ENCODE results near the gene EEA1. TPM values are rescaled to one million over a fixed set of nuclear protein-coding genes. Genes with fewer than 3 reads are reported as not detected.
"Not testable (repeated sequence)": the region's sequence is repeated elsewhere in the genome, so short reads cannot be mapped to it uniquely, and the experiment has no call there.

The EEA1 gene
- total RNA-seq, 6 donors from 2014 or later = 10.2 to 33.5 (median 22.8) TPM

GRCh38 chr12:92759634-92760268 is 169.3 kb downstream of the EEA1 start:
- ATAC-seq (ENCODE audit: low FRiP score in 2 of 2) (peak in 1 of 2 donors; percentile 82), DNase-seq (no peak)
- TF ChIP-seq POLR2A (IDR thresholded peaks at IDR 0.05) (no peak), POLR2AphosphoS5 (IDR thresholded peaks at IDR 0.05) (no peak), EP300 (IDR thresholded peaks at IDR 0.05) (no peak)
- TF ChIP-seq, protein P1, sequence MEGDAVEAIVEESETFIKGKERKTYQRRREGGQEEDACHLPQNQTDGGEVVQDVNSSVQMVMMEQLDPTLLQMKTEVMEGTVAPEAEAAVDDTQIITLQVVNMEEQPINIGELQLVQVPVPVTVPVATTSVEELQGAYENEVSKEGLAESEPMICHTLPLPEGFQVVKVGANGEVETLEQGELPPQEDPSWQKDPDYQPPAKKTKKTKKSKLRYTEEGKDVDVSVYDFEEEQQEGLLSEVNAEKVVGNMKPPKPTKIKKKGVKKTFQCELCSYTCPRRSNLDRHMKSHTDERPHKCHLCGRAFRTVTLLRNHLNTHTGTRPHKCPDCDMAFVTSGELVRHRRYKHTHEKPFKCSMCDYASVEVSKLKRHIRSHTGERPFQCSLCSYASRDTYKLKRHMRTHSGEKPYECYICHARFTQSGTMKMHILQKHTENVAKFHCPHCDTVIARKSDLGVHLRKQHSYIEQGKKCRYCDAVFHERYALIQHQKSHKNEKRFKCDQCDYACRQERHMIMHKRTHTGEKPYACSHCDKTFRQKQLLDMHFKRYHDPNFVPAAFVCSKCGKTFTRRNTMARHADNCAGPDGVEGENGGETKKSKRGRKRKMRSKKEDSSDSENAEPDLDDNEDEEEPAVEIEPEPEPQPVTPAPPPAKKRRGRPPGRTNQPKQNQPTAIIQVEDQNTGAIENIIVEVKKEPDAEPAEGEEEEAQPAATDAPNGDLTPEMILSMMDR (IDR thresholded peaks at IDR 0.05) = no peak
- WGBS, 2 donors = 83 to 89% methylated on average over 3 of the region's 3 CpGs
- no peak overlapping the region for H3K27ac ChIP-seq
- no peaks in the 10 kb centered on the region for H3K9me3 ChIP-seq
- no peak overlapping the region for H3K4me3 ChIP-seq
- H3K27me3 ChIP-seq = no peaks in the 10 kb centered on the region
- H3K4me1 ChIP-seq = no peaks in the 10 kb centered on the region
- H3K36me3 ChIP-seq = no peaks in the 10 kb centered on the region

GRCh38 chr12:92757597-92758121 is 171.4 kb downstream of the EEA1 start:
- TF ChIP-seq, protein P1 (IDR thresholded peaks at IDR 0.05) = no peak
- TF ChIP-seq POLR2AphosphoS5 (IDR thresholded peaks at IDR 0.05) (no peak), POLR2A (IDR thresholded peaks at IDR 0.05) (no peak), EP300 (IDR thresholded peaks at IDR 0.05) (no peak)
- Histone ChIP-seq H3K27ac (no peak overlapping the region), H3K4me3 (no peak overlapping the region), H3K4me1 (no peaks in the 10 kb centered on the region), H3K27me3 (no peaks in the 10 kb centered on the region), H3K9me3 (no peaks in the 10 kb centered on the region), H3K36me3 (no peaks in the 10 kb centered on the region)
- ATAC-seq (ENCODE audit: low FRiP score in 2 of 2) (no peak), DNase-seq (no peak)
- whole genome bisulfite sequencing, 2 donors = 71 to 77% methylated on average over 5 of the region's 5 CpGs

- Histone ChIP-seq H3K9me3 (no peaks in the 10 kb centered on the region), H3K27ac (no peak overlapping the region), H3K27me3 (no peaks in the 10 kb centered on the region), H3K36me3 (no peaks in the 10 kb centered on the region), H3K4me3 (no peak overlapping the region), H3K4me1 (no peaks in the 10 kb centered on the region)
- no peak for DNase-seq
- no peak for ATAC-seq (ENCODE audit: low FRiP score in 2 of 2)
- TF ChIP-seq POLR2AphosphoS5 (IDR thresholded peaks at IDR 0.05) = no peak
- no peak for TF ChIP-seq POLR2A (IDR thresholded peaks at IDR 0.05)
- TF ChIP-seq EP300 (IDR thresholded peaks at IDR 0.05) = no peak
- TF ChIP-seq, protein P1 (IDR thresholded peaks at IDR 0.05) = no peak
- WGBS, 2 donors = 76% methylated on average over 3 of the region's 3 CpGs
Observed at GRCh38 chr12:92756898-92757596, 172.0 kb downstream of the EEA1 start.

DNA sequence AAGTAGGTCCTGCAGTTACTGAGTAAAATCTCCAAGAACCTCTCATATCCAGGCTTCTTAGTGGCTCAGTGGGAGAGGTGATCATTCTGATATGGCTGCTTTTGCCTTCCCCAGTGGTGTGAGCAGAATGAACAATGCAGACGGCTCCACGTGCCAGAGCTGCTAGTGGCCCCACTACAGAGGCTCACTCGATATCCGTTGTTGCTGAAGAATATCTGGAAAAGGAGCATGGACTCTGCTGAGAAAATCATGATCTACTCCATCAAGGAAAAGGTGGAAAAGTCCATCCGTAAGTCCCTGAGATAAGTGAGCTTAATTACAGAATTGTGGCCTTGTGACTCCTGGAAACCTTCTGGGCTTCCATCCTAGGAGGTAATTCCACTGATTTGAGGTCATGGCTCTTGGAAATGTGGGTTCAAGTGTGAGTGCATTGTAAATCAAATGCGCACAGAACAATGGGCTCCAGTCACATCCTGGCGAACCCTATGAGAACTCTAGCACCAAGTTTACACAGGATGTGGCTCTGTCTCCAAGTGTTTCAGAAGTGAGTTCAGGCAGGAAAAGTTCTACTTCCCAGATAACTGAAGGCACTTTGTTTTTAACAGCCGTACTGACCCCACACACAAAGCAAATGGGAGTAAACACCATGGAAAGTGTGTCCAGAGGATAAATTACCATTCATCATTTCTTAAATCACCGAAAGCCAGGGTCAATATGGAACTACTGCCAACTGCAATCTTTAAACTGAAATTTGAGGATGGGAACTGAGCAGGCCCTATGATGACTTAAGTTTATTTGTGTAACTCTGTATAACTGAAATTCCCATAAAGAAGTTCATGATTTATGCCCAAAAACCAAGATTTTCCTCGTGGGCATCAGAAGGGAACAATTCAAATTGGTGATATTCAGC is 174.9 kb downstream of the EEA1 start:
- ATAC-seq (ENCODE audit: low FRiP score in 2 of 2) (no peak), DNase-seq (no peak)
- 72 to 77% methylated on average over 9 to 10 of the region's 10 CpGs for WGBS, 2 donors
- H3K27ac ChIP-seq = no peak overlapping the region
- TF ChIP-seq POLR2A (IDR thresholded peaks at IDR 0.05) (no peak), EP300 (IDR thresholded peaks at IDR 0.05) (no peak), POLR2AphosphoS5 (IDR thresholded peaks at IDR 0.05) (peak in 1 of 2 donors; percentile 10)
- TF ChIP-seq, protein P1 (IDR thresholded peaks at IDR 0.05) = no peak
- H3K9me3 ChIP-seq = no peaks in the 10 kb centered on the region
- H3K36me3 ChIP-seq = no peaks in the 10 kb centered on the region
- no peaks in the 10 kb centered on the region for H3K27me3 ChIP-seq
- no peaks in the 10 kb centered on the region for H3K4me1 ChIP-seq
- no peak overlapping the region for H3K4me3 ChIP-seq

GRCh38 chr12:92749691-92750090 is 179.4 kb downstream of the EEA1 start:
- not testable (repeated sequence) for H3K4me1 ChIP-seq; H3K4me3 ChIP-seq; H3K27me3 ChIP-seq; ATAC-seq (ENCODE audit: low FRiP score in 2 of 2); H3K27ac ChIP-seq; H3K9me3 ChIP-seq; DNase-seq; H3K36me3 ChIP-seq
